Prostate gland (tissue), 2 donors: ENCODE measurements around the gene CPSF2.

Experiments used
- CTCF ChIP-seq, 4 experiments: fragments of 200-600 bp in 2 of 4; fragments of 450-650 bp in 2 of 4; sonication (generic) in 2 of 4; IDR thresholded peaks; 1 replicate in 3 of 4; 2 replicates in 1 of 4; pipeline ENCODE4 v1.5.1; 2016 to 2019; ENCODE audit warnings: antibody characterized with exemption in 4 of 4, mild to moderate bottlenecking in 2 of 4, moderate library complexity in 2 of 4
- POLR2A ChIP-seq: fragments of 450-650 bp; IDR thresholded peaks from one replicate; pipeline ENCODE4 v1.6.1; 2016; ENCODE audit warnings: antibody characterized with exemption, mild to moderate bottlenecking

- TF ChIP-seq POLR2A, result peak; percentile 63
- TF ChIP-seq CTCF (IDR thresholded peaks at IDR 0.05), result peak in 2 of 4 experiments; percentile 19 to 32
Observed at GRCh38 chr14:92121670-92122350, at the start of gene CPSF2, which contains the start of gene NDUFB1.
